NCI-H748 (cell line): ENCODE data around the gene MYBBP1A.

Experiments used
- DNase-seq: peaks from one replicate; lab custom pipeline; 2025; ENCODE audit not compliant: unreplicated experiment; lab: John Stamatoyannopoulos, UW

MYBBP1A gene

GRCh38 chr17:4537451-4538235 is 17.5 kb downstream of the MYBBP1A start:
- DNase-seq: no peak

GRCh38 chr17:4536742-4537411 is 18.3 kb downstream of the MYBBP1A start:
- DNase-seq: no peak

- no peak for DNase-seq
Observed at GRCh38 chr17:4536259-4536741, 18.9 kb downstream of the MYBBP1A start.

- no peak for DNase-seq
Observed at GRCh38 chr17:4535667-4536258, 19.4 kb downstream of the MYBBP1A start.

GRCh38 chr17:4534928-4535666 is 20.1 kb downstream of the MYBBP1A start:
- no peak for DNase-seq

- DNase-seq: no peak
Observed at GRCh38 chr17:4534515-4534914, 20.7 kb downstream of the MYBBP1A start.

GRCh38 chr17:4533523-4534504 is 21.4 kb downstream of the MYBBP1A start:
- DNase-seq: peak; percentile 26

- DNase-seq: no peak
Observed at GRCh38 chr17:4532860-4533522, 22.2 kb downstream of the MYBBP1A start.

GRCh38 chr17:4531988-4532736 is 23.0 kb downstream of the MYBBP1A start:
- DNase-seq: no peak

- no peak for DNase-seq
Observed at GRCh38 chr17:4530799-4531730, 24.1 kb downstream of the MYBBP1A start.

- no peak for DNase-seq
Observed at GRCh38 chr17:4529533-4530152, 25.5 kb downstream of the MYBBP1A start.

- no peak for DNase-seq
Observed at GRCh38 chr17:4527566-4528125, 27.5 kb downstream of the MYBBP1A start.

GRCh38 chr17:4527134-4527533 is 28.1 kb downstream of the MYBBP1A start:
- DNase-seq: no peak

- DNase-seq: no peak
Observed at GRCh38 chr17:4525691-4526397, 29.3 kb downstream of the MYBBP1A start.

GRCh38 chr17:4523946-4524345 is 31.2 kb downstream of the MYBBP1A start:
- DNase-seq: no peak

- no peak for DNase-seq
Observed at GRCh38 chr17:4522661-4523060, 32.5 kb downstream of the MYBBP1A start.
